Measurements from ENCODE around the gene MEF2C. TPM values are rescaled to one million over a fixed set of nuclear protein-coding genes. Genes with fewer than 3 reads are reported as not detected.

The MEF2C gene
- polyA plus RNA-seq, 1 donor = 14.4 TPM

GRCh38 chr5:88727705-88728313 is 155.2 kb downstream of the MEF2C start:
- H3K4me1 ChIP-seq (ENCODE audit: control insufficient read depth, insufficient read depth, low read length) = no peaks in the 10 kb centered on the region
- DNase-seq = no peak
- H3K27me3 ChIP-seq (ENCODE audit: control insufficient read depth, insufficient read depth, low read length) = no peaks in the 10 kb centered on the region
- no peak overlapping the region for H3K4me3 ChIP-seq (ENCODE audit: low read length)
- H3K9me3 ChIP-seq (ENCODE audit: control insufficient read depth, low read depth, low read length) = no peaks in the 10 kb centered on the region
- no peak overlapping the region for H3K27ac ChIP-seq (ENCODE audit: low read length)
- H3K36me3 ChIP-seq (ENCODE audit: control insufficient read depth, insufficient read depth, low read length) = no peaks in the 10 kb centered on the region
- WGBS (ENCODE audit: insufficient coverage, low lambda C conversion rate) = 33% methylated on average over 3 of the region's 3 CpGs

GRCh38 chr5:88725454-88725853 is 157.5 kb downstream of the MEF2C start:
- 83% methylated on average over 2 of the region's 3 CpGs for WGBS (ENCODE audit: insufficient coverage, low lambda C conversion rate)
- Histone ChIP-seq H3K27ac (ENCODE audit: low read length) (no peak overlapping the region), H3K27me3 (ENCODE audit: control insufficient read depth, insufficient read depth, low read length) (no peaks in the 10 kb centered on the region), H3K9me3 (ENCODE audit: control insufficient read depth, low read depth, low read length) (no peaks in the 10 kb centered on the region), H3K36me3 (ENCODE audit: control insufficient read depth, insufficient read depth, low read length) (no peaks in the 10 kb centered on the region), H3K4me3 (ENCODE audit: low read length) (no peak overlapping the region), H3K4me1 (ENCODE audit: control insufficient read depth, insufficient read depth, low read length) (no peaks in the 10 kb centered on the region)
- DNase-seq = no peak

- WGBS (ENCODE audit: insufficient coverage, low lambda C conversion rate) = no CpG with 5 or more reads among the region's 2 CpGs
- H3K36me3 ChIP-seq (ENCODE audit: control insufficient read depth, insufficient read depth, low read length) = no peaks in the 10 kb centered on the region
Observed at GRCh38 chr5:88724201-88724600, 158.8 kb downstream of the MEF2C start.

GRCh38 chr5:88722546-88723073 is 160.4 kb downstream of the MEF2C start:
- H3K36me3 ChIP-seq (ENCODE audit: control insufficient read depth, insufficient read depth, low read length) = no peaks in the 10 kb centered on the region
- DNase-seq = no peak
- WGBS (ENCODE audit: insufficient coverage, low lambda C conversion rate) = 100% methylated on average over 1 of the region's 20 CpGs

More at GRCh38 chr5:88724201-88724600, 158.8 kb downstream of the MEF2C start:
- Histone ChIP-seq H3K27ac (ENCODE audit: low read length) (no peak overlapping the region), H3K9me3 (ENCODE audit: control insufficient read depth, low read depth, low read length) (no peaks in the 10 kb centered on the region), H3K4me1 (ENCODE audit: control insufficient read depth, insufficient read depth, low read length) (no peaks in the 10 kb centered on the region), H3K27me3 (ENCODE audit: control insufficient read depth, insufficient read depth, low read length) (no peaks in the 10 kb centered on the region), H3K4me3 (ENCODE audit: low read length) (no peak overlapping the region)
- no peak for DNase-seq

GRCh38 chr5:88719434-88719833 is 163.6 kb downstream of the MEF2C start:
- Histone ChIP-seq H3K36me3 (ENCODE audit: control insufficient read depth, insufficient read depth, low read length) (no peaks in the 10 kb centered on the region), H3K27me3 (ENCODE audit: control insufficient read depth, insufficient read depth, low read length) (no peaks in the 10 kb centered on the region), H3K27ac (ENCODE audit: low read length) (no peak overlapping the region), H3K4me3 (ENCODE audit: low read length) (no peak overlapping the region), H3K9me3 (ENCODE audit: control insufficient read depth, low read depth, low read length) (no peaks in the 10 kb centered on the region), H3K4me1 (ENCODE audit: control insufficient read depth, insufficient read depth, low read length) (no peaks in the 10 kb centered on the region)
- DNase-seq = no peak
- no CpG with 5 or more reads among the region's 3 CpGs for WGBS (ENCODE audit: insufficient coverage, low lambda C conversion rate)

More at GRCh38 chr5:88722546-88723073, 160.4 kb downstream of the MEF2C start:
- Histone ChIP-seq H3K27ac (ENCODE audit: low read length) (no peak overlapping the region), H3K27me3 (ENCODE audit: control insufficient read depth, insufficient read depth, low read length) (no peaks in the 10 kb centered on the region), H3K4me3 (ENCODE audit: low read length) (no peak overlapping the region), H3K9me3 (ENCODE audit: control insufficient read depth, low read depth, low read length) (no peaks in the 10 kb centered on the region), H3K4me1 (ENCODE audit: control insufficient read depth, insufficient read depth, low read length) (no peaks in the 10 kb centered on the region)

- 90% methylated on average over 1 of the region's 4 CpGs for WGBS (ENCODE audit: insufficient coverage, low lambda C conversion rate)
- no peaks in the 10 kb centered on the region for H3K4me1 ChIP-seq (ENCODE audit: control insufficient read depth, insufficient read depth, low read length)
- no peaks in the 10 kb centered on the region for H3K27me3 ChIP-seq (ENCODE audit: control insufficient read depth, insufficient read depth, low read length)
- no peak for DNase-seq
- no peak overlapping the region for H3K27ac ChIP-seq (ENCODE audit: low read length)
- no peak overlapping the region for H3K4me3 ChIP-seq (ENCODE audit: low read length)
- H3K9me3 ChIP-seq (ENCODE audit: control insufficient read depth, low read depth, low read length) = no peaks in the 10 kb centered on the region
- H3K36me3 ChIP-seq (ENCODE audit: control insufficient read depth, insufficient read depth, low read length) = no peaks in the 10 kb centered on the region
Observed at GRCh38 chr5:88718736-88719135, 164.2 kb downstream of the MEF2C start.

- H3K36me3 ChIP-seq (ENCODE audit: control insufficient read depth, insufficient read depth, low read length) = no peaks in the 10 kb centered on the region
- no peak overlapping the region for H3K4me3 ChIP-seq (ENCODE audit: low read length)
- no peaks in the 10 kb centered on the region for H3K9me3 ChIP-seq (ENCODE audit: control insufficient read depth, low read depth, low read length)
- H3K27me3 ChIP-seq (ENCODE audit: control insufficient read depth, insufficient read depth, low read length) = no peaks in the 10 kb centered on the region
- DNase-seq = no peak
- no peak overlapping the region for H3K27ac ChIP-seq (ENCODE audit: low read length)
- no CpG with 5 or more reads among the region's 1 CpG for WGBS (ENCODE audit: insufficient coverage, low lambda C conversion rate)
- H3K4me1 ChIP-seq (ENCODE audit: control insufficient read depth, insufficient read depth, low read length) = no peaks in the 10 kb centered on the region
Observed at GRCh38 chr5:88716101-88716500, 166.9 kb downstream of the MEF2C start.

GRCh38 chr5:88715503-88715902 is 167.5 kb downstream of the MEF2C start:
- no peaks in the 10 kb centered on the region for H3K36me3 ChIP-seq (ENCODE audit: control insufficient read depth, insufficient read depth, low read length)
- no peaks in the 10 kb centered on the region for H3K9me3 ChIP-seq (ENCODE audit: control insufficient read depth, low read depth, low read length)
- H3K27me3 ChIP-seq (ENCODE audit: control insufficient read depth, insufficient read depth, low read length) = no peaks in the 10 kb centered on the region
- DNase-seq = no peak
- H3K27ac ChIP-seq (ENCODE audit: low read length) = no peak overlapping the region
- no CpG with 5 or more reads among the region's 3 CpGs for WGBS (ENCODE audit: insufficient coverage, low lambda C conversion rate)
- no peaks in the 10 kb centered on the region for H3K4me1 ChIP-seq (ENCODE audit: control insufficient read depth, insufficient read depth, low read length)
- no peak overlapping the region for H3K4me3 ChIP-seq (ENCODE audit: low read length)

- H3K36me3 ChIP-seq (ENCODE audit: control insufficient read depth, insufficient read depth, low read length) = no peaks in the 10 kb centered on the region
- DNase-seq = no peak
- no peaks in the 10 kb centered on the region for H3K9me3 ChIP-seq (ENCODE audit: control insufficient read depth, low read depth, low read length)
- whole genome bisulfite sequencing (ENCODE audit: insufficient coverage, low lambda C conversion rate) = no CpG with 5 or more reads among the region's 2 CpGs
- peaks cover 7% of the 10 kb centered on the region for H3K27me3 ChIP-seq (ENCODE audit: control insufficient read depth, insufficient read depth, low read length)
- no peak overlapping the region for H3K27ac ChIP-seq (ENCODE audit: low read length)
- no peaks in the 10 kb centered on the region for H3K4me1 ChIP-seq (ENCODE audit: control insufficient read depth, insufficient read depth, low read length)
- no peak overlapping the region for H3K4me3 ChIP-seq (ENCODE audit: low read length)
Observed at GRCh38 chr5:88713818-88714217, 169.2 kb downstream of the MEF2C start.

- 60% methylated on average over 1 of the region's 2 CpGs for WGBS (ENCODE audit: insufficient coverage, low lambda C conversion rate)
- no peak overlapping the region for H3K27ac ChIP-seq (ENCODE audit: low read length)
- DNase-seq = no peak
- no peak overlapping the region for H3K4me3 ChIP-seq (ENCODE audit: low read length)
- no peaks in the 10 kb centered on the region for H3K9me3 ChIP-seq (ENCODE audit: control insufficient read depth, low read depth, low read length)
- no peaks in the 10 kb centered on the region for H3K36me3 ChIP-seq (ENCODE audit: control insufficient read depth, insufficient read depth, low read length)
- H3K4me1 ChIP-seq (ENCODE audit: control insufficient read depth, insufficient read depth, low read length) = no peaks in the 10 kb centered on the region
- H3K27me3 ChIP-seq (ENCODE audit: control insufficient read depth, insufficient read depth, low read length) = peaks cover 11% of the 10 kb centered on the region
Observed at GRCh38 chr5:88708682-88709398, 174.1 kb downstream of the MEF2C start.

Measured in large intestine (tissue), 3 donors.